Stimulated activated naive CD8-positive, alpha-beta T cell treated with anti-CD3 and anti-CD28 coated beads, Interleukin-15, amount 100 ng/mL, for 72 hours (primary cell): ENCODE results near the gene MEOX1.
A peak's percentile ranks its signal among the peaks of the same experiment; 100 is the strongest.

Experiments
- ATAC-seq: fragments of 150-1000 bp; cut with Tn5 transposase; 2 replicates; pipeline ENCODE4 v1.10.0; 2021; ENCODE audit warnings: mild to moderate bottlenecking, moderate library complexity
- DNase-seq, 2 donors: peaks; one replicate each; pipeline ENCODE4 v3.0.0; 2021 to 2022
- H3K27ac Mint-ChIP-seq, 2 donors: one replicate each; pipeline ENCODE4 v1.8.0; 2022; ENCODE audit warnings: mild to moderate bottlenecking in 2 of 2, mixed read lengths in 2 of 2, moderate library complexity in 2 of 2
- H3K27me3 Mint-ChIP-seq: one replicate; pipeline ENCODE4 v1.8.0; 2022; ENCODE audit warnings: mixed read lengths
- H3K4me1 Mint-ChIP-seq: one replicate; pipeline ENCODE4 v1.8.0; 2022; ENCODE audit warnings: mild to moderate bottlenecking, mixed read lengths
- H3K4me3 Mint-ChIP-seq, 2 donors: one replicate each; pipeline ENCODE4 v1.8.0; 2022; ENCODE audit warnings: mild to moderate bottlenecking in 2 of 2, mixed read lengths in 2 of 2, moderate library complexity in 1 of 2
- H3K9me3 Mint-ChIP-seq, 2 donors: one replicate each; pipeline ENCODE4 v1.8.0; 2022; ENCODE audit warnings: mixed read lengths in 2 of 2

Gene MEOX1

DNA sequence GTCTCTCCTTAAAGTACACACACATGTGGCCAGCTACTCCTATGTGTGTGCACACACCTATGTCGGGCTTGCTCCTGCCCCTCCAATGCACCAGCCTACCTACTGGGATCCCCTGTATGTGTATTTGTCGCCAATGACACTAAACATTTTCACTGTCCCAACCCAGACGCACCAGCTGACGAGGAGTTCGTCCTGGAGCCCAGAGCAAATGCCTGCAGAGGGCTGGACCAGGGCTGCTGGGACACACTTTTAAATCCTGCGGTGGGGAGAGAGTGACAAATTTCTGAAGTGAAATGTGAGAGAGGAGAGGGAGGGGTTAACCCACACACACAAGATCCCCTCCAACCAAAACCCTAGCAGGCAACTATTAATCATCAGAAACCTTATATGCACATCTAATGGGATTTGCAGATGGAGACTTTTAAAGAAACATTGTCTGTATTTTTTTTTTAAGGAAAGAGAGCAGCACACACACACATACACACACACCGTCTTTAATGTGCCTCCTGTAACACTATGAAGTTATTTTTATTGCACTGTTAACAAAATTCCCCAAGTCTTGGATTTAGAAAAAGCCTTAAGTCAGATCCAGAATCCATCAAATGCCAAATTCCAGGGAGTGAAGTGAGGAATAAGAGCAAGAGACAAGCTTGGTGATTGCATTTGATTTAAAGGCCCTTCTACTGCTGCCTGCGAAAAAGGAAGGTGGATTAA lies at the start of gene MEOX1:
Gene MEOX1, minus strand, starts transcription at position 224 of the 714 bp plus-strand sequence. CDS start 388 bp downstream, outside the sequence.
- DNase-seq (peak; percentile 38 to 45), ATAC-seq (peak; percentile 94)
- Mint-ChIP-seq H3K27ac (peak within 1 kb of the TSS; percentile 1 to 80), H3K27me3 (peaks cover 50% of the 10 kb centered on the region), H3K4me1 (peaks cover 45% of the 10 kb centered on the region), H3K4me3 (peak within 1 kb of the TSS; percentile 47 to 75), H3K9me3 (no peaks in the 10 kb centered on the region)

DNA sequence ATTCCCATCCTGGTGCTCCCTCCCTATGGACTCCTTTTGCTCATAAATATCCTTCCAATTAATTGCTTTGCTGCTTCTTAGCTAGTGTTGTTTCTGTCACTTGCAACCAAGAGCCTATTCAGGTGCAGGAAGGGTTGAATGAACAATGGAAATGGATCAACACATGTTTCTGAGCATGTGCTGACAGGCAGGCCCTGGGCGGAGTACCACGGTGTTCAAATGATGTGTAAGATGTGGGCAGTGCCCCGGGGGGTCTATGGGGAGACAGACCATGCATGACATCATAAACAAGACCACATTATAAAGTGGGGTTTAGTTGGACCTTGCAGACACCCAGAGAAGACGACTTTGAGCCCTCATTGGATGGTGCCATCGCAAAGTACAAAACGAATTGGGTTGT lies 48.4 kb upstream of the MEOX1 start:
- no peak for ATAC-seq
- no peak for DNase-seq
- H3K4me1 Mint-ChIP-seq, result peaks cover 16% of the 10 kb centered on the region
- no peak overlapping the region for H3K27ac Mint-ChIP-seq
- H3K4me3 Mint-ChIP-seq, result no peak overlapping the region
- H3K9me3 Mint-ChIP-seq, result no peaks in the 10 kb centered on the region
- peaks cover 82% of the 10 kb centered on the region for H3K27me3 Mint-ChIP-seq

GRCh38 chr17:43709210-43709609 lies 47.5 kb upstream of the MEOX1 start:
- no peak overlapping the region for H3K4me3 Mint-ChIP-seq
- peaks cover 73% of the 10 kb centered on the region for H3K27me3 Mint-ChIP-seq
- ATAC-seq (no peak), DNase-seq (no peak)
- H3K27ac Mint-ChIP-seq, result no peak overlapping the region
- no peaks in the 10 kb centered on the region for H3K9me3 Mint-ChIP-seq
- H3K4me1 Mint-ChIP-seq, result peaks cover 10% of the 10 kb centered on the region

- peaks cover 0 to 6% of the 10 kb centered on the region in 2 donors for H3K9me3 Mint-ChIP-seq
- H3K27ac Mint-ChIP-seq, result no peak overlapping the region
- no peak overlapping the region for H3K4me3 Mint-ChIP-seq
- H3K27me3 Mint-ChIP-seq, result peaks cover 68% of the 10 kb centered on the region
- ATAC-seq (no peak), DNase-seq (no peak)
- H3K4me1 Mint-ChIP-seq, result peaks cover 11% of the 10 kb centered on the region
Observed at GRCh38 chr17:43707184-43707583, 45.5 kb upstream of the MEOX1 start.

- Mint-ChIP-seq H3K4me3 (no peak overlapping the region), H3K27ac (no peak overlapping the region), H3K27me3 (peaks cover 60% of the 10 kb centered on the region), H3K9me3 (peaks cover 0 to 6% of the 10 kb centered on the region in 2 donors), H3K4me1 (peaks cover 17% of the 10 kb centered on the region)
- ATAC-seq (no peak), DNase-seq (no peak)
Observed at GRCh38 chr17:43706235-43706634, 44.5 kb upstream of the MEOX1 start.

DNA sequence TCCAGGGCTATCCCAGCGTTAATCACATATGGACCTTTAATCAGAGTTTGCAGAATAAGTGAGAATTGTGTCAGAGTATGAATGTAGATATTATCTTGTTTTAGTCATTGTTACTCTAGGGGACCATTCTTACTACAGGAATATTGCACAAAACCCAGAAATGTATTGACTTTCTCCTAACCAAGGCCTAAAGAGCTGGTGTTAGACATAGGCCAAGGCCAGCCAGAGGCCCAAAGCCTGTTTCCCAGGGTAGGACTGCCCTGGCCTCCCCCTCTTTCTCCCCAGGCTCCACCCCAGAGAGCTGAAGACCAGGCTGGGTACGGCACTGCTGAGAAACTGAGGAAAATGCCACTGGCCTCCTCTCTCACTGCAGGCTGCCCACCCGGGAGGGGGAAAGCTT lies 41.9 kb upstream of the MEOX1 start:
- H3K27me3 Mint-ChIP-seq, result peaks cover 51% of the 10 kb centered on the region
- H3K9me3 Mint-ChIP-seq, result peaks cover 0 to 6% of the 10 kb centered on the region in 2 donors
- no peak overlapping the region for H3K4me3 Mint-ChIP-seq
- no peak for DNase-seq
- no peak overlapping the region for H3K27ac Mint-ChIP-seq
- no peak for ATAC-seq
- peaks cover 27% of the 10 kb centered on the region for H3K4me1 Mint-ChIP-seq

GRCh38 chr17:43702637-43703036 lies 40.9 kb upstream of the MEOX1 start:
- no peak overlapping the region for H3K27ac Mint-ChIP-seq
- ATAC-seq (no peak), DNase-seq (no peak)
- H3K4me1 Mint-ChIP-seq, result peaks cover 27% of the 10 kb centered on the region
- peaks cover 51% of the 10 kb centered on the region for H3K27me3 Mint-ChIP-seq
- H3K9me3 Mint-ChIP-seq, result peaks cover 0 to 6% of the 10 kb centered on the region in 2 donors
- H3K4me3 Mint-ChIP-seq, result peak overlapping the region in 1 of 2 donors; percentile 7

DNA sequence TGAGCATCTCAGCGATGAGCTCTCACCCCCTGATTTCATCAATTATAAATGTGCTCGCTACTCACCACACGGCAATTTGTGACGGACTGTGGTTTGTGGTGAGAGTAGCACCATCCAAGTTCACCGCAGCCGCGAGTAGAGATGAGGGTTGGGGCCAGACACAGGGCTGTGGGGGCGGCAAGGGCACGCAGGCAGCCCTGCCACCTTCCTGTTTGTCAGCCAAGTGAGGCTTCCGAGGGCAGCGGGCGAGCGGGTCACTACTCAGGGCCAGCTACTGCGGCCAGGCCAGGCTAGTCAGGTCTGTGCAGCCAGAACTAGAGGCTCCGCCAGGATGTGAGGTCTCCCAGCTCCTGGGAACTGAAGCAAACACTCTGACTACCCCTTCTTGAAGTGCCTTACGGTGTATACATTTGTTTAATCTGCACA lies 39.6 kb upstream of the MEOX1 start:
- peak overlapping the region; percentile 60 to 66 for H3K4me3 Mint-ChIP-seq
- H3K4me1 Mint-ChIP-seq, result peaks cover 27% of the 10 kb centered on the region
- peak overlapping the region in 1 of 2 donors; percentile 81 for H3K27ac Mint-ChIP-seq
- peaks cover 42% of the 10 kb centered on the region for H3K27me3 Mint-ChIP-seq
- ATAC-seq, result peak; percentile 98
- DNase-seq, result peak; percentile 75 to 82
- peaks cover 0 to 6% of the 10 kb centered on the region in 2 donors for H3K9me3 Mint-ChIP-seq

GRCh38 chr17:43699438-43699756 lies 37.7 kb upstream of the MEOX1 start:
- Mint-ChIP-seq H3K4me3 (no peak overlapping the region), H3K27me3 (peaks cover 34% of the 10 kb centered on the region), H3K4me1 (peaks cover 27% of the 10 kb centered on the region)

DNA sequence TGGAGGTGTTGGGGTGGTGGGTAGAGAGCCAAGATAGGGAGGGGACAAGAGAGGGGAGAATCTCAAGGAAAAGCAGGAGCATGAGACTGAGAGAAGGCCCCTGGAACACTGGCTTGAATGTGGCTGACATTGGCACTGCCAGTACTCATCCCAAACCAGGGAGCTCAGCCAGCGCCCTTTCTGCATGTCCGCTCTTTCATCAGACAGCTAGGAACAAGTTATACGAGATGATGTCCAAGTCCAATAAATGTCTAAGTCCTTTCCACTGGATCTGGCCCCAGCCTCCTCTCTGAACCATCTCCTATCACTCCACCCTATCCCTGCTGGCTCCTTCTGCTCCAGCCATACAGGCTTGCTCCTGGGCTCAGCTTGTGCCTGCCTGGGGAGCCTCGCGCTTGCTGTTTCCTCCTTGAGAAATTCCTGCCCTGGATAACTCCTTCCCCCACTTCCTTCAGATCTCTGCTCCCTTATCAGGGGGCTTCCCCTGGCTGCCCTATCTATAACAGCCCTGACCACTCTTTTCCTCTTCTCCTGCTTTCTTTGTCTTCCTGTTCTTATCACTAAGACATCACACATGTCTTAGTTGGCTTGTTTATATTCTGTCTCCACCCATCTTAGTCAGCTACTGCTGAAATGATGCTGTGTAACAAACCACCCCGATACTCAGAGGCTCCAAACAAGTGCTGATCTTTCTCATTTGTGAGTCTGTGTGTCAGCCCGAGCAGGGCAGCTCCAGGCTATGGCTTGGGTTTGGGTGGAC lies 37.1 kb upstream of the MEOX1 start:
- ATAC-seq, result no peak
- DNase-seq, result no peak
- Mint-ChIP-seq H3K27me3 (peaks cover 34% of the 10 kb centered on the region), H3K9me3 (peaks cover 0 to 6% of the 10 kb centered on the region in 2 donors), H3K4me1 (peaks cover 27% of the 10 kb centered on the region), H3K4me3 (no peak overlapping the region), H3K27ac (no peak overlapping the region)

More at GRCh38 chr17:43699438-43699756, 37.7 kb upstream of the MEOX1 start:
- Mint-ChIP-seq H3K27ac (no peak overlapping the region), H3K9me3 (peaks cover 0 to 6% of the 10 kb centered on the region in 2 donors)
- DNase-seq (no peak), ATAC-seq (no peak)

GRCh38 chr17:43697937-43698336 lies 36.2 kb upstream of the MEOX1 start:
- peaks cover 28% of the 10 kb centered on the region for H3K27me3 Mint-ChIP-seq
- no peak overlapping the region for H3K27ac Mint-ChIP-seq
- DNase-seq (no peak), ATAC-seq (no peak)
- no peak overlapping the region for H3K4me3 Mint-ChIP-seq
- H3K4me1 Mint-ChIP-seq, result peaks cover 24% of the 10 kb centered on the region
- peaks cover 0 to 6% of the 10 kb centered on the region in 2 donors for H3K9me3 Mint-ChIP-seq

DNA sequence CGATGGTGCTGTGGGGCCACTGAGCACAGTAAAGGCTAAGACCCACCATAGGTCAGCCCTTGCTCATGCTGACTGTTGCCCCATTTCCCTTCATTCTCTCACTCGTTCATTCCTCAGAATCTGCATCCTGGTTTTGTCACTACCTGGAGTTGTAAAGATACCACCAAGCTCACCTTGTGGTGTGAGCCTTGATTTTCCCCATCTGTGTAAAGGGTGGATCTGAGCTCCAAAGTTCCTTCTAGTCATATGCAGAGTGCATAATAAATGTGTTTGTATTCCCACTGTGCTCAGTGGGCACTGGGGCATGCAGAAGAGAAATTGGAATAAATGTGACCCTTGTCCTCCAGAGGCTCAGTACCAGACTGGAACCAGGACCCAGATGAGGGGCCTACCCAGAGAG lies 35.2 kb upstream of the MEOX1 start:
- Mint-ChIP-seq H3K4me1 (peaks cover 14% of the 10 kb centered on the region), H3K27ac (no peak overlapping the region), H3K9me3 (no peaks in the 10 kb centered on the region), H3K4me3 (no peak overlapping the region), H3K27me3 (peaks cover 20% of the 10 kb centered on the region)
- DNase-seq, result no peak
- no peak for ATAC-seq

DNA sequence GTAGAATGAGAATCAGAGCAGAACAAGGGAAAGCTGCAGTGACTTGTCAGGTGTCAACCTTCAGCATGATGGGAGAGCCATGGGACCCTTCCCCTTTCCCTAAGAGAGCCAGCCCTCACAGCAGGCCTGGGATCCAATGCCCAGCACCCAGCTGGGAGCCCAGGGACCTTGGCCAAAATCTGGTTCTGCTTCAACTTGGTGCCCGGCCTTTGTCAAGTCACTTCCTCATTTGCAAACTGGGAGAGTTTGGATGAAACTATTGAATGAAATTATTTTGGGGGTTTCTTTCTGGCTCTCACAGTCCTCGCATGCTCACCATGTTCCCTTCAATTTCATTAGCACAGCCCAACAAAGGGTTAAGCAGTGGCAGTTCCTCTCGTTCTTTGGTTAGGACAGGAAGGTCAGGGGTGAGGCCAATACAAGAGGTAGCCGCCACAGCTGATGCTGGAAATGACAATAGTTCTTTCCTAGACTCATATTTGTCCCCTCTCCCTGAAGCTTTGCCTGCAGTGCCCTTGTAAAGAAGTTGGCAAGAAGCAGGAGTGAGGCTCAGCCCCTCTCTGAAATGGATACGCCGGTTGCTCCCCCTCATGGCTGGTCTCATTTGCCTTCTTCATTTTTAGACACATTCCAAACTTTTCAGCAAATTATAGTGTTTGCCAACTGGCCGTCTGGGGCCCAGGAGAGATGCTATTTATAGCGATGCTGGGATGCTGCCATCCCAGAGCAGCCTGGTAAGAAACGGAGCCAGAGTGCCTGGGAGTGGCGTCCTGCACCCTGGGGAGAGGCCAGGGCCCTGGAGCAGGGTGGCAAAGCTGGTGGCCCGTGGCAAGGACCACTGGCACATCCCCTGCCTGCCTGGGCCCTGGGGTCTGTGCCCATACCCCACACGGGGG lies 34.5 kb upstream of the MEOX1 start:
- Mint-ChIP-seq H3K27me3 (peaks cover 23% of the 10 kb centered on the region), H3K4me3 (no peak overlapping the region), H3K9me3 (no peaks in the 10 kb centered on the region), H3K4me1 (peaks cover 10% of the 10 kb centered on the region), H3K27ac (no peak overlapping the region)
- ATAC-seq (no peak), DNase-seq (no peak)

DNA sequence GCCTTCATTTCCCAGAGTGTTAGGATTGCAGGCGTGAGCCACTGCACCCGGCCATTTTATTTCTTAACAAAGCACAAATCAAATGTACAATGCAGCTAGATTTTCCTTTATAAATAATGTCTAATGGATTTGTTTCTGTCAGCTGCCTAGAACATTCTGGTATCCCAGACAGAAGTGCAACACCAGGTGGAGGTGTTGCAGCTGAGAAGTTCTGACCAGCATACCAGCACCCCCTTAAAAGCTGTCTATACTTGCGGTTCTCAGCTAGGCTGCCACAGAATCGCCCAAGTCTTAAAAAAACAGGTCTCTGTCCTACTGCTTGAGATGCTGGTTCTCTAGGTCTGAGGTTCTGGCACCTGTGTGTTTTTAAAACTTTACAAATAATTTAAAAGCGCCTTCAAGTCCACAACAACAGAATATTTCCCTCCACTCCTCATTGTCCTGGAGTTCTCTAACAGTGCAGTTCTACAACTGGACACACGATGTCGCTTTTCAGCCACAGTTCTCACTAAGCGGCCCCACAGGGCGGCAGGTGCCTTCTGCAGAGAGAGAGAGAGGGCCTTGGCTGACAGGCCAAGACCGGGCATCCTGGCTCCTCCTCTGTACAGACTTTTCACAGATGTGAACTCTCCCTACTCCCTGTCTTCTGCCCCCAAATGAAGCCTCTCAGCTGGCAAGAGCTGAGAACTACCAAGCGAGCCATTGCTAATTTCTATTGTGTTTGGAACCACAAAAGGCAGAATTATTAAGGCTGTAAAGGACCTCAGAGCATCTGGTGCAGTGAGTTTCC lies 32.6 kb upstream of the MEOX1 start:
- peak; percentile 91 for ATAC-seq
- H3K27me3 Mint-ChIP-seq, result peaks cover 19% of the 10 kb centered on the region
- peak; percentile 72 to 79 for DNase-seq
- no peak overlapping the region for H3K4me3 Mint-ChIP-seq
- H3K4me1 Mint-ChIP-seq, result no peaks in the 10 kb centered on the region
- no peaks in the 10 kb centered on the region for H3K9me3 Mint-ChIP-seq
- H3K27ac Mint-ChIP-seq, result no peak overlapping the region

- DNase-seq (no peak), ATAC-seq (no peak)
- peak overlapping the region in 1 of 2 donors; percentile 49 for H3K27ac Mint-ChIP-seq
- H3K4me1 Mint-ChIP-seq, result no peaks in the 10 kb centered on the region
- H3K9me3 Mint-ChIP-seq, result no peaks in the 10 kb centered on the region
- H3K27me3 Mint-ChIP-seq, result peaks cover 8% of the 10 kb centered on the region
- H3K4me3 Mint-ChIP-seq, result no peak overlapping the region
Observed at GRCh38 chr17:43691317-43691693, 29.6 kb upstream of the MEOX1 start.
